ENCODE results near the gene TASP1. TPM values are rescaled to one million over a fixed set of nuclear protein-coding genes. Genes with fewer than 3 reads are reported as not detected.

TASP1 gene
- total RNA-seq, 1 donor from 2014 or later, result 13.5 TPM

DNA sequence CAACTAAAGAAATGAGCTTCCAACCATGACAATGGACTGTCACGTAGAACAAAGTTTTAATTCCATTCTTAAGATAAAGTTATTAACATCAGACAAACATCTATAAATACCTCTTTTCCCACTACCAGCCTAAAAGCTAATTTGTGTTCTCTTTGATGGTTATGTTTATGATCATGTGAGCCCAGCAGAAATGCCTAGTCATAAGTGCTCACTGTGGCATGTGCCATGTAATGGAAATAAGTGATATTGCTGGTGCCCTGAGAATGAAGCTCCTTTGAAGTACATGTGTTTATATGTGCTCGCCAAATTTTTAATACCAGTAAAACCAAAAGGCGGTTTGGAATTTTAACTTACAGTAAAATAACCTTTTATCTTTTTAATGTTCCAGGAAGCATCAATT is 211.9 kb downstream of the TASP1 start:
- Mint-ChIP-seq H3K27me3 (ENCODE audit: unreplicated experiment) (no peaks in the 10 kb centered on the region), H3K4me1 (ENCODE audit: low read depth, unreplicated experiment) (no peaks in the 10 kb centered on the region), H3K9me3 (ENCODE audit: unreplicated experiment) (no peaks in the 10 kb centered on the region), H3K36me3 (ENCODE audit: unreplicated experiment) (no peaks in the 10 kb centered on the region), H3K4me3 (ENCODE audit: unreplicated experiment) (no peak overlapping the region), H3K27ac (ENCODE audit: unreplicated experiment) (no peak overlapping the region)
- no peak for DNase-seq
- TF ChIP-seq, protein P1, sequence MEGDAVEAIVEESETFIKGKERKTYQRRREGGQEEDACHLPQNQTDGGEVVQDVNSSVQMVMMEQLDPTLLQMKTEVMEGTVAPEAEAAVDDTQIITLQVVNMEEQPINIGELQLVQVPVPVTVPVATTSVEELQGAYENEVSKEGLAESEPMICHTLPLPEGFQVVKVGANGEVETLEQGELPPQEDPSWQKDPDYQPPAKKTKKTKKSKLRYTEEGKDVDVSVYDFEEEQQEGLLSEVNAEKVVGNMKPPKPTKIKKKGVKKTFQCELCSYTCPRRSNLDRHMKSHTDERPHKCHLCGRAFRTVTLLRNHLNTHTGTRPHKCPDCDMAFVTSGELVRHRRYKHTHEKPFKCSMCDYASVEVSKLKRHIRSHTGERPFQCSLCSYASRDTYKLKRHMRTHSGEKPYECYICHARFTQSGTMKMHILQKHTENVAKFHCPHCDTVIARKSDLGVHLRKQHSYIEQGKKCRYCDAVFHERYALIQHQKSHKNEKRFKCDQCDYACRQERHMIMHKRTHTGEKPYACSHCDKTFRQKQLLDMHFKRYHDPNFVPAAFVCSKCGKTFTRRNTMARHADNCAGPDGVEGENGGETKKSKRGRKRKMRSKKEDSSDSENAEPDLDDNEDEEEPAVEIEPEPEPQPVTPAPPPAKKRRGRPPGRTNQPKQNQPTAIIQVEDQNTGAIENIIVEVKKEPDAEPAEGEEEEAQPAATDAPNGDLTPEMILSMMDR (IDR thresholded peaks at IDR 0.05; ENCODE audit: partially characterized antibody, unreplicated experiment), result no peak

DNA sequence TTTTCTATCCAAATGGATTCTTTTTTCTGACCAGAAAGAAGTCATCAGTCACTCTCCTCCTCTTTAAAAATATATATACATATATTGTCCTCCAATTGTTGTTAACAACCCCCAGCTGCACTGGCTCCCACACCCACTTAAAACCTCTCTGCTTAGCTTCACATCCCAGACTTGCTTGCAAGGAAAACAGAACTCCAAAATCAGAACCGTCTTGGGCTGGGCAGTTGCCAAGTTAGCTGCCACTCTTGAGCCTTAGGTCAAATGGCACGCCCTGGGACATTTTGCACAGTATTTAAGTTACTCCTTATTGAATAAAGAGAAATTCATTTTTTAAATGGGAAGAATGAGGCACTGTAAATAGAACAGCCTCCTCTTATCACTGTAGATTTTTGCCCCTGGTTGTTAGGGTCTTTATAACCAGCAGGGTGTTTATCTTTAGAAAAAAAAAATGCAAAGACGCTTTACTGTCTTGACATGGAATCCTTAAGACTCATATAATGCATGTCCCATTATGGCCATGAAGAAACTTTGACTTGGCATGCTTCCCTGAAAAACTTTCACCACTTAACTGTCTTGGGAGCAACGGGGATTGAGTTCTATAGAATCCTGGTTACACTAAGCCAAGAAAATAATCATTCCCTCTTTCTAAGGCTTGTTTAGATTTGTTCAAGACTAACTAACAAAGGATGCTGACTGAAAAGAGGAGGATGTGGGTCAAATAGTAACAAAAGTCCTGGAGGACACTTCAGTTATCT is 213.2 kb downstream of the TASP1 start:
- no peaks in the 10 kb centered on the region for H3K9me3 Mint-ChIP-seq (ENCODE audit: unreplicated experiment)
- H3K36me3 Mint-ChIP-seq (ENCODE audit: unreplicated experiment), result no peaks in the 10 kb centered on the region
- TF ChIP-seq, protein P1 (IDR thresholded peaks at IDR 0.05; ENCODE audit: partially characterized antibody, unreplicated experiment), result no peak
- no peak overlapping the region for H3K27ac Mint-ChIP-seq (ENCODE audit: unreplicated experiment)
- no peaks in the 10 kb centered on the region for H3K4me1 Mint-ChIP-seq (ENCODE audit: low read depth, unreplicated experiment)
- DNase-seq, result no peak
- no peak overlapping the region for H3K4me3 Mint-ChIP-seq (ENCODE audit: unreplicated experiment)
- no peaks in the 10 kb centered on the region for H3K27me3 Mint-ChIP-seq (ENCODE audit: unreplicated experiment)

DNA sequence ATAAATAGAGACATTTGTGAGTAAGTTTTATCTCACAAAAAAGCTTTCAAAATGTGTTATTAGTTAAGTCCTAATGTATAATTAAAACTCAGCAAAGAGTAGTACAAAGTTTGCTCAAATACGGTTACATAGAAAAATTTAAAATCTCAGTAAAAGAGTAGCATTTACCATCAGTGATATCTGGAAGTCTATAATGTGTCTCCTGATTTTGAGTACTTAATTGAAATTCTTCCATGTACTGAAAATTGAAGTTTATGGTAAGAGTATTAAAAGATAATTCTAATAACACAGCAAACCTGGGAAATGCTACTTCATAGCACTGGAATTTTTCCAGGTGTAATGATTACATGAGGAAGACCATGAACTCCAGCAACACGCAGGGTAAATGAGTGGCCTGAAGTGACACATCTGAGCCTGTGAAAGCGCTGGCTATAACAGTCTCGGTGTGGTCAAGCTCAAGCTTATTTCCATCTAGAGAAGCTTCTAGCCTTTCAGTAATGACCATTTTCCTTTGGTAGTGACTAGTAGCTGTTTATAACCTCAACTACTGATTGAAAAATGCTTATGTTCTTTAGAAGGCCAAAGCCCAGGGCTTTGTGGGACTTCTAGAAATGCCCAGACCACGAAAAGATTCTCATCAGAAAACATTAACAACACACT is 214.4 kb downstream of the TASP1 start:
- Mint-ChIP-seq H3K4me1 (ENCODE audit: low read depth, unreplicated experiment) (no peaks in the 10 kb centered on the region), H3K27ac (ENCODE audit: unreplicated experiment) (no peak overlapping the region), H3K27me3 (ENCODE audit: unreplicated experiment) (no peaks in the 10 kb centered on the region), H3K4me3 (ENCODE audit: unreplicated experiment) (no peak overlapping the region), H3K9me3 (ENCODE audit: unreplicated experiment) (no peaks in the 10 kb centered on the region), H3K36me3 (ENCODE audit: unreplicated experiment) (no peaks in the 10 kb centered on the region)
- TF ChIP-seq, protein P1 (IDR thresholded peaks at IDR 0.05; ENCODE audit: partially characterized antibody, unreplicated experiment), result no peak
- DNase-seq, result no peak

DNA sequence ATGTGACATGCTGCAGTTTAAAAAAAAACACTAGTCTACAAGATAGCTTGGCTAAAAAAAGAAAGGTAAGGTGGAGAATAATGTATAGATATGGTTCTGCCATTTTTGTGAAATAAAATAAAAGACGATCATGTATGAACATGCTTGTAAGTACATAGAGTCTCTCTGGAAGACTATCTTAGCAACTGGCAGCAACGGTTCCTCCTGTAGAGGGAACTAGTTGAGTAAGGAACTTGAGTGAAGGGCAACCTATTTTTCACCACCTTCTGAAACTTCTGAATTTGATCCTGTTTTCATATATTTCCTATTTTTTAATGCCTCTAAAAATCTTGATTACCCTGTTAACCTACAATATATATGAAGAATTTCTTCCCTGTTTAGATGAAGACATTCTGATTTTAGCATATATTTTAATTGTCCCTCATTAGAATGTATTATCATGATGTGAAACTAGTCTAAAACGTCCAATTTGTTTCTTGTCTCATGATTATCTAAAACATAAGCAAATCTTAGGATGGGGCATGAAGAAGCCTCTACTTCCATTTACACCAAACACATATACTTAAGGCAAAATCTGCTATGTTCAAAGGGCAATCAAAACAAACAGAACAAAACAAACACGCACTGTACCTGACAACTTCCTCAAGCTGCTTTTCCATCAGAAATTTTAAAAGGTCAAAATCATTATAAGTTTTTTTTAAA is 215.1 kb downstream of the TASP1 start:
- H3K9me3 Mint-ChIP-seq (ENCODE audit: unreplicated experiment), result no peaks in the 10 kb centered on the region
- no peaks in the 10 kb centered on the region for H3K4me1 Mint-ChIP-seq (ENCODE audit: low read depth, unreplicated experiment)
- H3K4me3 Mint-ChIP-seq (ENCODE audit: unreplicated experiment), result no peak overlapping the region
- DNase-seq, result no peak
- H3K36me3 Mint-ChIP-seq (ENCODE audit: unreplicated experiment), result no peaks in the 10 kb centered on the region
- TF ChIP-seq, protein P1 (IDR thresholded peaks at IDR 0.05; ENCODE audit: partially characterized antibody, unreplicated experiment), result no peak
- H3K27ac Mint-ChIP-seq (ENCODE audit: unreplicated experiment), result no peak overlapping the region
- peaks cover 2% of the 10 kb centered on the region for H3K27me3 Mint-ChIP-seq (ENCODE audit: unreplicated experiment)
